Heart left ventricle (tissue), 16 donors: ENCODE data around the gene ZDHHC24. TPM values are rescaled to one million over a fixed set of nuclear protein-coding genes. Genes with fewer than 3 reads are reported as not detected.
"Not testable (repeated sequence)": the region's sequence is repeated elsewhere in the genome, so short reads cannot be mapped to it uniquely, and the experiment has no call there.

Source experiments
- ATAC-seq, 4 donors: fragments of 200-7000 bp; cut with Tn5 transposase; one replicate each; pipeline ENCODE4 v1.9.1; 2020 to 2022; ENCODE audit warnings: moderate library complexity in 4 of 4, mild to moderate bottlenecking in 3 of 4, moderate number of reproducible peaks in 1 of 4
- DNase-seq, 5 donors: peaks; one replicate each; pipeline ENCODE4 v3.0.0-alpha.2; 2020
- H3K27ac ChIP-seq, 12 donors: fragments of 200-600 bp; sonication (generic) in 4 of 12; one replicate each; pipeline versions ENCODE4 v1.5.0 to v1.8.0; 2016 to 2022; ENCODE audit warnings: mild to moderate bottlenecking in 2 of 12
- H3K27me3 ChIP-seq, 9 donors: fragments of 200-600 bp; sonication (generic) in 2 of 9; one replicate each; pipeline versions ENCODE4 v1.5.1 to v1.8.0; 2016 to 2022; ENCODE audit warnings: mild to moderate bottlenecking in 3 of 9
- H3K36me3 ChIP-seq, 9 donors: fragments of 200-600 bp; sonication (generic) in 2 of 9; one replicate each; pipeline versions ENCODE4 v1.5.0 to v1.8.0; 2018 to 2022; ENCODE audit warnings: mild to moderate bottlenecking in 2 of 9
- H3K4me1 ChIP-seq, 12 donors: fragments of 200-600 bp; sonication (generic) in 4 of 12; one replicate each; pipeline versions ENCODE4 v1.5.0 to v1.8.0; 2016 to 2022; ENCODE audit warnings: mild to moderate bottlenecking in 3 of 12
- H3K4me3 ChIP-seq, 12 donors: fragments of 200-600 bp; sonication (generic) in 4 of 12; one replicate each; pipeline versions ENCODE4 v1.5.0 to v1.8.0; 2017 to 2022; ENCODE audit warnings: mild to moderate bottlenecking in 9 of 12, moderate library complexity in 4 of 12
- H3K9me3 ChIP-seq, 12 donors: fragments of 200-600 bp; sonication (generic) in 4 of 12; one replicate each; pipeline versions ENCODE4 v1.5.0 to v1.8.0; 2016 to 2022; ENCODE audit warnings: mild to moderate bottlenecking in 1 of 12
- POLR2A ChIP-seq, 2 donors: fragments of 450-650 bp; IDR thresholded peaks; one replicate each; pipeline ENCODE4 v1.6.1; 2017; ENCODE audit warnings: antibody characterized with exemption in 2 of 2, mild to moderate bottlenecking in 2 of 2, moderate library complexity in 2 of 2
- WGBS, 4 donors: extraction: QIAGEN DNeasy Blood & Tissue Kit in 2 of 4; methylation state at CpG; one replicate each; pipeline versions ENCODE4 v1.1.5 to v1.1.7; 2013 to 2018; 5-methylcytosine and 5-hydroxymethylcytosine counted together
- intact Hi-C, 10 donors: fragments of 100-400 bp; cut with DNase I; formaldehyde crosslinking; loops; one replicate each; pipeline versions ENCODE4 v1.11.1 to v1.14.2; 2022
- polyA plus RNA-seq, 2 donors: library from polyadenylated mRNA; stranded (reverse); fragments of 200-250 nt; gene quantifications; one replicate each; pipeline ENCODE4 v1.2.3, GENCODE V29; 2013
- total RNA-seq, 9 donors: library from RNA; depleted of rRNA in 2 of 9; stranded (reverse); fragments of >200 nt in 2 of 9; fragmentation: NEBNext Ultra II Directional in 3 of 9; extraction: Animal tissue kit (Norgen Biotek cat#: 25700) in 3 of 9; gene quantifications; one replicate each; pipeline versions ENCODE4 v1.1.0 to v1.2.4, GENCODE V29; 2016 to 2023
- TF ChIP-seq, protein P1 (sequence below), 12 donors: fragments of 200-600 bp; sonication (generic) in 4 of 12; IDR thresholded peaks; one replicate each; pipeline versions ENCODE4 v1.5.0 to v1.8.0; 2018 to 2022; ENCODE audit warnings: antibody characterized with exemption in 12 of 12, mild to moderate bottlenecking in 5 of 12
- donor health status: ischemic (EF 13 %, LVEDD 7.1; RV severe dilation, severe dysfunction).
- donor health status: healthy with polysubstance abuse.
- donor health status: DM: no; HTN: yes; CAD: no.
- donor health status: DM: no; HTN: no; CAD: no.
- donor health status: ischemic (EF 25% LVEDD 6.9; RV normal size, moderate dysfunction).
- donor health status: ischemic (EF 25% LVEDD 5.7; RV mildly dilated, moderate dysfunction).
- donor health status: healthy.
- donor health status: DM: yes; HTN: yes; CAD: no.
- donor health status: ischemic (EF 35%, LVEDD 5.7; RV mildly dilated, moderate dysfunction).
- donor health status: nonischemic (EF 11% LVEDD 7.7; RV severe dilation, severe dysfunction).
- donor health status: DM: yes; HTN: yes; CAD: no.
- donor health status: PGD.
- donor health status: ischemic (EF 29% LVEDD 5.4; RV normal size, mild dysfunction).
- donor health status: nonischemic (EF 23%, LVEDD 6.1; RV moderate dilation, normal function).

Gene ZDHHC24
- total and polyA plus RNA-seq, 11 donors: 5.1 to 13.2 (median 6.7) TPM

DNA sequence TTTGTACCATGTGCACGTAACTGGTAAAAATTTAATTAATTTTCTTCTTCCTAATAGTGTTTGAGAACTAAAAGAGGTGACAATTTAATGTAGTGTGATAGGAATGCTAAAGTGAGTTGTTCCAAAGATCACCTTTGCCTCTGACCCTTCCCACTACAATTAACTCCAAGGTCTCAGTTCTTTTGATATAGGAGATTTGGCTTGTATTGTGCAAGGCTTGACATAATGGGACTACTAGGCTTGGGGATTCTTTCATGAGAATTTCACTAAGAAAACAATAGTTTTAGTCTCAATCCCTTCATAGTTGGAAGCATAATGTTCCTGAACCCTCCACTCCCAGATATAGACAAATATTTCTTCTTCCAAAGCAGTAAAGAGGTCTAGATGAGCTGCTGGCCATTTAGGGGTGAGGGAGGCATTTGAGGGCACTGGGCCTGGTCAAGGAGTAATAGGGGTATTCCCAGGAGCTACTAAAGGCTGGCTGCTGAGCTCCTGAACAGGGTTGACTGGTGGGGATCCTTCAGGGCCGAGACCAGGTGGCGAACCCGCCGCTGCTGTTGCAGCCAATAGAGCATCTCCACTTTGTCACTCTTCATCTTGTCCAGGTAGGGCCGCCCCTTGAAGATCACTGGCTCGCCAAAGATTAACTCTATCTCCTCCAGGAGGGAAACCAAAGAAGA, 44.3 kb upstream of the ZDHHC24 start:
- H3K27ac ChIP-seq: no peak overlapping the region
- no peaks in the 10 kb centered on the region for H3K9me3 ChIP-seq
- H3K27me3 ChIP-seq: no peaks in the 10 kb centered on the region
- intact Hi-C loops: loop anchor here in 5 of 10 donors (5.0 to 10.0 kb wide), 3 partner anchors 87 to 255 kb away; partner anchors contain the start of genes RBM4B (in 4 of the 5) and RCE1 (in 1 of the 5)
- H3K36me3 ChIP-seq: no peaks in the 10 kb centered on the region
- no peak for DNase-seq
- WGBS, 4 donors: 93 to 96% (median 95%) methylated on average over 7 of the region's 7 CpGs
- TF ChIP-seq, protein P1, sequence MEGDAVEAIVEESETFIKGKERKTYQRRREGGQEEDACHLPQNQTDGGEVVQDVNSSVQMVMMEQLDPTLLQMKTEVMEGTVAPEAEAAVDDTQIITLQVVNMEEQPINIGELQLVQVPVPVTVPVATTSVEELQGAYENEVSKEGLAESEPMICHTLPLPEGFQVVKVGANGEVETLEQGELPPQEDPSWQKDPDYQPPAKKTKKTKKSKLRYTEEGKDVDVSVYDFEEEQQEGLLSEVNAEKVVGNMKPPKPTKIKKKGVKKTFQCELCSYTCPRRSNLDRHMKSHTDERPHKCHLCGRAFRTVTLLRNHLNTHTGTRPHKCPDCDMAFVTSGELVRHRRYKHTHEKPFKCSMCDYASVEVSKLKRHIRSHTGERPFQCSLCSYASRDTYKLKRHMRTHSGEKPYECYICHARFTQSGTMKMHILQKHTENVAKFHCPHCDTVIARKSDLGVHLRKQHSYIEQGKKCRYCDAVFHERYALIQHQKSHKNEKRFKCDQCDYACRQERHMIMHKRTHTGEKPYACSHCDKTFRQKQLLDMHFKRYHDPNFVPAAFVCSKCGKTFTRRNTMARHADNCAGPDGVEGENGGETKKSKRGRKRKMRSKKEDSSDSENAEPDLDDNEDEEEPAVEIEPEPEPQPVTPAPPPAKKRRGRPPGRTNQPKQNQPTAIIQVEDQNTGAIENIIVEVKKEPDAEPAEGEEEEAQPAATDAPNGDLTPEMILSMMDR (IDR thresholded peaks at IDR 0.05): no peak
- TF ChIP-seq POLR2A (IDR thresholded peaks at IDR 0.05): no peak
- ATAC-seq: no peak
- H3K4me3 ChIP-seq: no peak overlapping the region
- peaks cover 2 to 28% (median 23%) of the 10 kb centered on the region in 12 donors for H3K4me1 ChIP-seq

DNA sequence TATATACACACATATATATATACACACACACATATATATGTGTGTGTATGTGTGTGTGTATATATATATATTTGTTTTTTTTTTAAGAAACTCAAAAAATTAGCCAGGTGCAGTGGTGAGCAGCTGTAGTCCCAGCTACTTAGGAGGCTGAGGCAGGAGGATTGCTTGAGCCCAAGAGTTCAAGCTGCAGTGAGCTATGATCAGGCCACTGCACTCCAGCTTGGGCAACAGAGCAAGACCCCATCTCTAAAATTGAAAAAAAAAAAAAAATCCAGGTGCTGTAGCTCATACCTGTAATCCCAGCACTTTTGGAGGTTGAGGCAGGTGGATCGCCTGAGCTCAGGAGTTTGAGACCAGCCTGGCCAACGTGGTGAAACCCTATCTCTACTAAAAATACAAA, 43.5 kb upstream of the ZDHHC24 start:
- intact Hi-C loops: loop anchor here in 1 of 10 donors (10.0 kb wide), 1 partner anchor 245 kb away; no protein-coding TSS in a partner anchor
- ATAC-seq, H3K4me3 ChIP-seq, DNase-seq, H3K36me3 ChIP-seq, H3K9me3 ChIP-seq, H3K27ac ChIP-seq, H3K27me3 ChIP-seq: not testable (repeated sequence)
- WGBS, 4 donors: 73 to 76% (median 75%) methylated on average over 2 of the region's 2 CpGs
- H3K4me1 ChIP-seq: peaks cover 2 to 19% (median 15%) of the 10 kb centered on the region in 12 donors

DNA sequence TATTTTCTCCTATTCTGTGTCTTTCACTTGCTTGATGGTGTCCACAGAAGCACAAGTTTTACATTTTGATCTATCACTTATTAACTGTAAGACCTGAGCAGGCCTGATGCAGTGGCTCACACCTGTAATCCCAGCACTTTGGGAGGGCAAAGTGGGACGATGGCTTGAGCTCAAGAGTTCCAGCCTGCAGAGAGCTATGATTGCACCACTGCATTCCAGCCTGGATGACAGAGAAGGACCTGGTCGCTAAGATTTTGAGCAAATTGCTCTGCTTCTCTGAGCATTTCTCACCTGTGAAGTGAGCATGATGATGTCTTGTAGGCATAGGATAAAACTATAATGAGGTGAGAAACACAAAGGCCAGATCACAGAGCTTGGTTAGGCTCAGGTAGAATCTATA, 40.3 kb upstream of the ZDHHC24 start:
- no peak overlapping the region for H3K4me3 ChIP-seq
- WGBS, 4 donors: 54 to 73% (median 61%) methylated on average over 2 of the region's 2 CpGs
- TF ChIP-seq POLR2A (IDR thresholded peaks at IDR 0.05): no peak
- TF ChIP-seq, protein P1 (IDR thresholded peaks at IDR 0.05): no peak
- H3K9me3 ChIP-seq: peaks cover 0 to 9% (median 0%) of the 10 kb centered on the region in 12 donors
- no peak overlapping the region for H3K27ac ChIP-seq
- no peak for ATAC-seq
- H3K27me3 ChIP-seq: no peaks in the 10 kb centered on the region
- H3K36me3 ChIP-seq: no peaks in the 10 kb centered on the region
- H3K4me1 ChIP-seq: no peaks in the 10 kb centered on the region
- intact Hi-C loops: loop anchor here in 1 of 10 donors (10.0 kb wide), 1 partner anchor 249 kb away; no protein-coding TSS in a partner anchor
- DNase-seq: no peak

DNA sequence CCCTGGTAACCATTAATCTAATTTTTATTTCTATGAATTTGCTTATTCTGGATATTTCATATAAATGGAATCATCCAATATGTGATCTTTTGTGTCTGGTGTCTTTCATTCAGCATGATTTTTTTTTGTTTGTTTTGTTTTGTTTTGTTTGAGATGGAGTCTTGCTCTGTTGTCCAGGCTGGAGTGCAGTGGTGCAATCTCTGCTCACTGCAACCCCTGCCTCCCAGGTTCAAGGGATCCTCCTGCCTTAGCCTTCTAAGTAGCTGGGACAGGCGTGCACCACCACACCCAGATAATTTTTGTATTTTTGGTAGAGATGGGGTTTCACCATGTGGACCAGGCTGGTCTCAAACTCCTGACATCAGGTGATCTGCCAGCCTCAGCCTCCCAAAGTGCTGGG, 39.6 kb upstream of the ZDHHC24 start:
- not testable (repeated sequence) for ATAC-seq, H3K27ac ChIP-seq, H3K4me3 ChIP-seq, H3K27me3 ChIP-seq, H3K4me1 ChIP-seq, H3K9me3 ChIP-seq, H3K36me3 ChIP-seq, DNase-seq
- WGBS, 4 donors: 93 to 96% (median 94%) methylated on average over 1 of the region's 1 CpG
- intact Hi-C loops: loop anchor here in 1 of 10 donors (10.0 kb wide), 1 partner anchor 249 kb away; no protein-coding TSS in a partner anchor

GRCh38 chr11:66582565-66583147, 36.8 kb upstream of the ZDHHC24 start:
- H3K4me1 ChIP-seq, H3K9me3 ChIP-seq, ATAC-seq, H3K27me3 ChIP-seq, H3K4me3 ChIP-seq, H3K36me3 ChIP-seq, H3K27ac ChIP-seq, DNase-seq: not testable (repeated sequence)
- intact Hi-C loops: loop anchor here in 2 of 10 donors (5.0 to 10.0 kb wide), 2 partner anchors 175 to 252 kb away; no protein-coding TSS in a partner anchor
- 87 to 95% (median 88%) methylated on average over 3 of the region's 3 CpGs for WGBS, 4 donors
